Large intestine (tissue), 12 donors: Measurements from ENCODE around the gene PTGER1. TPM values are rescaled to one million over a fixed set of nuclear protein-coding genes. Genes with fewer than 3 reads are reported as not detected.
A peak's percentile ranks its signal among the peaks of the same experiment; 100 is the strongest.

Source experiments
- DNase-seq, 2 donors: peaks; one replicate each; pipeline versions ENCODE4 v3.0.0 to v3.0.0-alpha.2; 2013
- H3K27ac ChIP-seq: one replicate; pipeline ENCODE4 v1.5.1; 2013; ENCODE audit warnings: low read length
- H3K27me3 ChIP-seq: 2 replicates; pipeline ENCODE4 v1.6.1; 2013; ENCODE audit warnings: low read length; ENCODE audit not compliant: control insufficient read depth, insufficient read depth
- H3K36me3 ChIP-seq: 2 replicates; pipeline ENCODE4 v1.6.1; 2013; ENCODE audit warnings: low read length; ENCODE audit not compliant: control insufficient read depth, insufficient read depth
- H3K4me1 ChIP-seq: one replicate; pipeline ENCODE4 v1.6.1; 2013; ENCODE audit warnings: low read length; ENCODE audit not compliant: control insufficient read depth, insufficient read depth
- H3K4me3 ChIP-seq: one replicate; pipeline ENCODE4 v1.5.1; 2013; ENCODE audit warnings: low read length
- H3K9me3 ChIP-seq: one replicate; pipeline ENCODE4 v1.6.1; 2013; ENCODE audit warnings: mild to moderate bottlenecking, low read depth, low read length, moderate library complexity; ENCODE audit not compliant: control insufficient read depth
- WGBS: methylation state at CpG from one replicate; pipeline ENCODE4 v1.1.5; 2013; ENCODE audit warnings: low lambda C conversion rate; ENCODE audit not compliant: insufficient coverage; 5-methylcytosine and 5-hydroxymethylcytosine counted together
- long read RNA-seq, 11 donors: transcript quantifications; one replicate each; lab custom pipeline, GENCODE V29; 2026
- polyA plus RNA-seq: library from polyadenylated mRNA; unstranded; fragments of 120-200 nt; gene quantifications from one replicate; pipeline ENCODE4 v1.2.1, GENCODE V29; 2013

Gene PTGER1
- 0.97 TPM for polyA plus RNA-seq
- long read RNA-seq, donor 1, partial matches to known transcripts: 0 of 1 reads
- long read RNA-seq, donor 1, other reads (novel, unspliced or antisense): 0 of 1 reads
- long read RNA-seq, donor 2: 0 reads
- long read RNA-seq, donor 3: 0 reads
- long read RNA-seq, donor 4: 0 reads
- long read RNA-seq, donor 5, partial matches to known transcripts: 0 of 2 reads
- long read RNA-seq, donor 5, other reads (novel, unspliced or antisense): 0 of 2 reads
- long read RNA-seq, donor 6, partial matches to known transcripts: 0 of 1 reads
- long read RNA-seq, donor 6, other reads (novel, unspliced or antisense): 0 of 1 reads
- long read RNA-seq, donor 7: 0 reads
- long read RNA-seq, donor 8: 0 reads
- long read RNA-seq, donor 9, partial matches to known transcripts: 0 of 1 reads
- long read RNA-seq, donor 9, other reads (novel, unspliced or antisense): 0 of 1 reads
- long read RNA-seq, donor 10, partial matches to known transcripts: 0 of 4 reads
- long read RNA-seq, donor 10, other reads (novel, unspliced or antisense): 0 of 4 reads
- long read RNA-seq, donor 11: 0 reads

DNA sequence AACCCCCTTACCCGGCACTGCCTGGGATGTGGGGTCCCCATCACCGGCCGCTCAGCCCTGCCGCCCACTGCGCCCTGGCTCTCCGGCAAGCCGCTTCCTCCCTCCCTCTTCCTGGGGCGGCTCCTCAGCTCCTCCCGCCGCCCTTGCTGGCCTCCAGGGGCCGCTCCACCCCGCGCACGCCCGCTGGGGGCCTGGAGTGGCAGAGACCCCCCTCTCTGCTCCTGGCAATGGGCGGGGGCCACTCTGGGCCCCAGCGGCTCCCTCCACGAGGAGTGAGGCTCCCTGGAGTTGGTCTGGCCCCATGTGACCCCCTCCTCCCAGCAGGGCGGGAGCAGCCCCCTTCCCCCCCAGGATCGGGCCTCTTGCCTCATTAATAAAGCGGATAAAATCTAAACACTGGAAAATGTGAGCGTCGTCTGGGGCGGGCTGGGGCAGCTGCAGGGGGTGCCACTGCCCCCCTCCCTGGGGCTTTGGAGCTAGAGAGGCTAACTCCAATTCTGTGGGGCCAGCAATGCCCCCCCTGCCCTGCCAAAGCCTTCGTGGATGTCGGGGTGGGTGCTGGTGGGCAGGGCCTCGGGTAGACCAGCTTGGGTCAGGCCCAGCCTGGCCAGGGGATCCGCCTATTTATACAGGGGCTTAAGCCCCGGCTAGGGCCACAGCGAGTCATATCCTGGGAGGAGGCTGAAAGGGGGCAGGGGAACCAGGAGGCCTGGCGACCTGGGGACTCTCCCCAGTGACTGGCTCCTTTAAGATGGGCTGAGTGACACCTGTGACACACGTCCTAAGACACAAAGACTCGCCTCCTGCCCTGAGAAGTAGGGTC, at the start of gene PTGER1:
PTGER1 (minus strand) TSS at position 104 of the 823 bp plus-strand sequence. CDS start 1,034 bp downstream, outside the sequence.
- Histone ChIP-seq H3K27ac (no peak within 1 kb of the TSS), H3K4me1 (peaks cover 13% of the 10 kb centered on the region), H3K4me3 (no peak within 1 kb of the TSS), H3K9me3 (no peaks in the 10 kb centered on the region), H3K27me3 (peaks cover 29% of the 10 kb centered on the region), H3K36me3 (peaks cover 32% of the 10 kb centered on the region)
- DNase-seq: peak in 1 of 2 donors; percentile 37
- no CpG with 5 or more reads among the region's 33 CpGs for WGBS

DNA sequence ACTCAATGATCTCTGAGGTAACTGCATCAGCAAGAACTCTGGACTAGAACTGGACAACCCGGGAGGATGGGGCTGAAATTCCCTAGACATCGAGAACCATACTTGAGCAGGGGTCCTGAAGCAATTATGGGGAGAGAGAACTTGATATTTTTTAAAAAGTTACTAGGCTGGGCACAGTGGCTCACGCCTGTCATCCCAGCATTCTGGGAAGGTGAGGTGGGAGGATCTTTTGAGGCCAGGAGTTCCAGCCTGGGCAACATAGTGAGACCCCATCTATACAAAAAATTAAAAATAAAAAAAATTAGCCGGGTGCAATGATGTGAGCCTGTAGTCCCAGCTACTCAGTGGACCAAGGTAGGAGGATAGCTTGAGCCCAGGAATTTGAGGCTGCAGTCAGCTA, 45.4 kb upstream of the PTGER1 start:
- no peak for DNase-seq
- H3K36me3 ChIP-seq: peaks cover 11% of the 10 kb centered on the region
- WGBS: no CpG with 5 or more reads among the region's 4 CpGs
- no peaks in the 10 kb centered on the region for H3K9me3 ChIP-seq
- H3K4me3 ChIP-seq: no peak overlapping the region
- no peak overlapping the region for H3K27ac ChIP-seq
- no peaks in the 10 kb centered on the region for H3K27me3 ChIP-seq
- peaks cover 18% of the 10 kb centered on the region for H3K4me1 ChIP-seq

GRCh38 chr19:14519860-14520407, 44.8 kb upstream of the PTGER1 start:
- Histone ChIP-seq H3K36me3 (peaks cover 17% of the 10 kb centered on the region), H3K27me3 (no peaks in the 10 kb centered on the region), H3K9me3 (no peaks in the 10 kb centered on the region), H3K4me1 (peaks cover 23% of the 10 kb centered on the region), H3K27ac (no peak overlapping the region), H3K4me3 (no peak overlapping the region)
- WGBS: no CpG with 5 or more reads among the region's 2 CpGs
- no peak for DNase-seq

DNA sequence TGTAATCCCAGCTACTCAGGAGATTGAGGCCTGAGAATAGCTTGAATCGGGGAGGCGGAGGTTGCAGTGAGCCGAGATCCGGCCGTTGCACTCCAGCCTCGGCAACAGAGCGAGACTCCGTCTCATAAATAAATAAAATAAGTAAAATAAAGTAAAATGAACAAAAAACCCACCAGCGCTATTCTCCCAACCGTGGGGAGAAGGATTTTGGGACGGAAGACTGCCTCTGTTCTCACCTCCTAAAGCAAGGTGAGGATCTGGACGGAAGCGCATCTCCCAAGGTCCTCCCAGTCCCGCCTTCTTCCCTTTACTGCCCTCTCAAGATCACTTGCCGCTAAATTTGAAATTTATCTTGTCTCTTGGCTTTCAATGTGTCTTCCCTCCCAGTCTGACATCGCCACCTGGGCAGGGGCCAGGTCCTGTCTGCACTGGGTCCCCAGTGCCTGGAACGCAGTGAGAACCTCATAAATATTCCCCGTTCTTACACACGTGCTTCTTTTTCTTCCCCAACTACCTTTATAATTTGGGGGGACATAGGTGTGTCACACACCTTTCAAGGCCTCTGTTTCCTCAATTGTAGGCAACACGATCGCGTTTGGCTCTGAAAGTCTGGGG, 44.2 kb upstream of the PTGER1 start:
- Histone ChIP-seq H3K36me3 (peaks cover 23% of the 10 kb centered on the region), H3K27me3 (no peaks in the 10 kb centered on the region), H3K9me3 (no peaks in the 10 kb centered on the region), H3K27ac (peak overlapping the region; percentile 96), H3K4me3 (no peak overlapping the region), H3K4me1 (peaks cover 29% of the 10 kb centered on the region)
- DNase-seq: no peak
- 92% methylated on average over 5 of the region's 22 CpGs for WGBS

DNA sequence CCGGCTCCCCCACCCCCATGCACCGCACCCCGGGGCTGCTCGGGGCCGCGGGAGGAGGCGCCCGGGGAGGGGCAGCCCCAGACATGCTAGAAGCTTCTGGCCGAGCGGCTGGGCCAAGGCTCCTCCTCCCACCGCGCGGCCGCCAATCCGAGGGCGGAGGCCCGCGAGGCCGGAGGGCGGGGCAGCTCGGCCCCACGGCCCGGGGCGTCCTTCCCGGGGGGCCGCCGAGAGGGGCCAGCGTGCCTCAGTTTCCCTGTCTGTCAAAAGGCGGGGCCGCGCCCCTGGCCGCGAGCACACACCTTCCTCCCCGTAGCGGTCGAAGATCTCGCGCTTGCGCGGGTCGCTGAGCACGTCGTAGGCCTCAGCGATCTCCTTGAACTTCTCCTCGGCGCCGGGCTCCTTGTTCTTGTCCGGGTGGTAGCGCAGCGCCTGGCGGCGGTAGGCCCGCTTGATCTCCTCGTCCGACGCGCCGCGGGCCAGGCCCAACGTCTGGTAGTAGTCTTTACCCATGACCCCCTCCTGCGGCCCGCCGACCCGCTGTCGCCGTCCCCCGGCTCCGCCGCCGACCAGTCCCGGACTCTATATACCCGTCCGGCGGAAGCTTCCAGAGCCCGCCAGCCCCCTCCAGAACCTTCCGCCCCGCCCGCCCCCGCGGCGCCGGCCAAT, 42.8 kb upstream of the PTGER1 start, which contains the start of gene DNAJB1:
DNAJB1 (minus strand) TSS at position 558 of the 666 bp plus-strand sequence; CDS start at position 510, 48 bp downstream.
- Histone ChIP-seq H3K27me3 (no peaks in the 10 kb centered on the region), H3K4me1 (peaks cover 32% of the 10 kb centered on the region), H3K9me3 (no peaks in the 10 kb centered on the region), H3K4me3 (peak within 1 kb of the TSS; percentile 100), H3K36me3 (peaks cover 33% of the 10 kb centered on the region), H3K27ac (peak within 1 kb of the TSS; percentile 100)
- DNase-seq: peak; percentile 82 to 92
- WGBS: no CpG with 5 or more reads among the region's 82 CpGs

GRCh38 chr19:14517446-14517839, 42.3 kb upstream of the PTGER1 start:
- Histone ChIP-seq H3K4me1 (peaks cover 30% of the 10 kb centered on the region), H3K4me3 (peak overlapping the region; percentile 71), H3K27ac (peak overlapping the region; percentile 76), H3K36me3 (peaks cover 36% of the 10 kb centered on the region), H3K27me3 (no peaks in the 10 kb centered on the region), H3K9me3 (no peaks in the 10 kb centered on the region)
- DNase-seq: no peak
- no CpG with 5 or more reads among the region's 32 CpGs for WGBS

DNA sequence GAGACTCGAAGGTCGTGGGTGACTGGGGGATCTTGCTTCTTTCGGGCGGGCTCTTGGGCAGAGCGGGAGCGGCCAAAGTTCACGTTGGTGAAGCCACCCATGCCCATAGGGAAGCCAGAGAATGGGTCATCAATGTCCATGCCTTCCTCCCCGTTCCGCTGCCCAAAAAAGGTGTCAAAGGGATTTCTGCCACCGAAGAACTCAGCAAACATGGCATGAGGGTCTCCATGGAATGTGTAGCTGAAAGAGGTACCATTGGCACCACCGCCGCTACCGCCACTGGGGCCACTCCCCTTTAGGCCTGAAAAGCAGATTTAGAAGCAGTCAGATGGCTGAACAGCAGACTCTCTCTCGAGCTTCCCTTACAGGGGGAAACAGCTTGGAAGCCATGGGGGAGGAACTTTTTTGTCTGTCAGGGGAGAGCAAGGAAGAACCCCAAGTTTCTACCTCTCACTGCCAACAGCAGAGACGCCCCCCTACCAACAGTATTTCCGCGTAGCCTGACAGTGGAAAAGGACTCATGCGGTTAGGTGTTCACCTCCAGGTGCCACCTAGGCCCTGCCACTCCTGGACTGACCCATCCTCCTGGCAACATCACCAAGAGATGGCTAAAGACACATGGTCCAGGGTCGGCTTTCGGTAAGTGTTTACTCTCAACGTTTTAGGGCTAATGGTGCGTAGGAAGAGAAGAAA, 41.7 kb upstream of the PTGER1 start:
- peaks cover 36% of the 10 kb centered on the region for H3K36me3 ChIP-seq
- H3K27ac ChIP-seq: peak overlapping the region; percentile 76
- peak overlapping the region; percentile 71 for H3K4me3 ChIP-seq
- peaks cover 28% of the 10 kb centered on the region for H3K4me1 ChIP-seq
- WGBS: no CpG with 5 or more reads among the region's 22 CpGs
- DNase-seq: peak in 1 of 2 donors; percentile 28
- no peaks in the 10 kb centered on the region for H3K27me3 ChIP-seq
- no peaks in the 10 kb centered on the region for H3K9me3 ChIP-seq

- no peaks in the 10 kb centered on the region for H3K27me3 ChIP-seq
- peaks cover 28% of the 10 kb centered on the region for H3K4me1 ChIP-seq
- peak overlapping the region; percentile 71 for H3K4me3 ChIP-seq
- H3K9me3 ChIP-seq: no peaks in the 10 kb centered on the region
- DNase-seq: no peak
- no CpG with 5 or more reads among the region's 15 CpGs for WGBS
- H3K36me3 ChIP-seq: peaks cover 36% of the 10 kb centered on the region
- H3K27ac ChIP-seq: no peak overlapping the region
These were observed 40.9 kb upstream of the PTGER1 start for GRCh38 chr19:14516048-14516534.

DNA sequence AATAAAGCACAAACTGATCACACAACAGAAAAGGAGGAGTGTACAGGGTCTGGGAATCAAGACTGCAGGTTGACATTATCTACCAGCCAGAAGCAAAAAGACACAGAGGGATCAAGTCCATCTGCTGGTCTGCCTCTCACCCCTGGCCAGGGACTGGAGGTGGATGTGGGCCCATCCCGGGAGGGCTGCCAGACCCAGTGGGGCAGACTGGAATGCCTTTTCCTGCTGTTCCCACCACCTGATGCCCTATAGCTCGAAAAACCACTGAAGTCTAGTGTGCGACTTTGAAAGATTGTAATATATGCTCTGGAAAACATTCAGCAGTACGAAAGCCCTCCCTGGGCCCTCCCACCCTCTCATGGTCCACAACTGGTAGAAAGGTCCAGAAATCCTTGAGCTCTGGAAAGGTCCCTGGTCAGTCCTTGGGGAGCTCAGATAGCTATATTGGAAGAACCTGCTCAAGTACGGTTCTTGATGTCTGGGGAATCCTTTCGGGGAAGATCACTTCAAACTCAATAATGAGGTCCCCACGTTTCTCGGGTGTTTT, 40.4 kb upstream of the PTGER1 start:
- Histone ChIP-seq H3K27me3 (no peaks in the 10 kb centered on the region), H3K9me3 (no peaks in the 10 kb centered on the region), H3K27ac (no peak overlapping the region), H3K4me1 (peaks cover 28% of the 10 kb centered on the region), H3K36me3 (peaks cover 36% of the 10 kb centered on the region), H3K4me3 (no peak overlapping the region)
- no peak for DNase-seq
- no CpG with 5 or more reads among the region's 8 CpGs for WGBS
